Osteocyte (in vitro differentiated cells): ENCODE results near the gene OR8K5. TPM values are rescaled to one million over a fixed set of nuclear protein-coding genes. Genes with fewer than 3 reads are reported as not detected.

ENCODE experiments used
- DNase-seq: peaks from one replicate; pipeline ENCODE4 v3.0.0; 2021; ENCODE audit warnings: mixed read lengths; ENCODE audit not compliant: unreplicated experiment; ENCODE audit errors: extremely low spot score
- H3K27ac Mint-ChIP-seq: one replicate; pipeline ENCODE4 v1.8.0; 2021; ENCODE audit warnings: mild to moderate bottlenecking, mixed read lengths; ENCODE audit not compliant: unreplicated experiment
- H3K27me3 Mint-ChIP-seq: one replicate; pipeline ENCODE4 v1.8.0; 2021; ENCODE audit warnings: mixed read lengths; ENCODE audit not compliant: unreplicated experiment
- H3K36me3 Mint-ChIP-seq: one replicate; pipeline ENCODE4 v1.8.0; 2021; ENCODE audit warnings: mixed read lengths; ENCODE audit not compliant: unreplicated experiment
- H3K4me1 Mint-ChIP-seq: one replicate; pipeline ENCODE4 v1.8.0; 2021; ENCODE audit warnings: mixed read lengths; ENCODE audit not compliant: unreplicated experiment
- H3K4me3 Mint-ChIP-seq: one replicate; pipeline ENCODE4 v1.8.0; 2021; ENCODE audit warnings: mild to moderate bottlenecking, moderate library complexity, mixed read lengths; ENCODE audit not compliant: unreplicated experiment
- H3K9me3 Mint-ChIP-seq: one replicate; pipeline ENCODE4 v1.8.0; 2021; ENCODE audit warnings: mixed read lengths; ENCODE audit not compliant: unreplicated experiment
- total RNA-seq: library from RNA; stranded (reverse); gene quantifications from 2 replicates; pipeline ENCODE4 v1.2.1, GENCODE V29; 2021
- TF ChIP-seq, protein P1 (sequence below): fragments of 200-600 bp; sonication (generic); IDR thresholded peaks from 2 replicates; pipeline ENCODE4 v1.5.0; 2021; ENCODE audit warnings: antibody characterized with exemption, mild to moderate bottlenecking, moderate library complexity

The OR8K5 gene
- total RNA-seq, 1 donor from 2014 or later, result not detected

DNA sequence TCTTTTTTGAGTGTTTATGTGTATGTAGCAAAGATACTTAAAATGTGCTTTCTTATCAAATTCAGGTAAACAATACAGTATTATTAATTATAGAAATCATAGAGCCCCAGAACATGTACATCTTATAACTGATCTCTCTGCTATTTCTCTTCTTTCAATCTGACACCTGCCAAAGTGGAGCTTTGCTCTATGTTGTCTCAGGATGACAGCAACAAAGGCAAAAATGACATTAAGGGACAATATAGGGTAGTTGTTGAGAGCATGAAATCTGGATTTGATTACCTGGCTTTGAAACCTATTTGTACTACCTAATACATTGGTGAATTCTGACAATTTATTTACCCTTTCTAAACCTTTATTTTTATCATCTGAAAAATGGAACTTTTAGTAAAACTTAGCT lies 23.3 kb upstream of the OR8K5 start:
- Mint-ChIP-seq H3K36me3 (no peaks in the 10 kb centered on the region), H3K27ac (no peak overlapping the region), H3K4me3 (no peak overlapping the region), H3K27me3 (no peaks in the 10 kb centered on the region), H3K9me3 (peaks cover 29% of the 10 kb centered on the region), H3K4me1 (no peaks in the 10 kb centered on the region)
- DNase-seq, result no peak
- TF ChIP-seq, protein P1, sequence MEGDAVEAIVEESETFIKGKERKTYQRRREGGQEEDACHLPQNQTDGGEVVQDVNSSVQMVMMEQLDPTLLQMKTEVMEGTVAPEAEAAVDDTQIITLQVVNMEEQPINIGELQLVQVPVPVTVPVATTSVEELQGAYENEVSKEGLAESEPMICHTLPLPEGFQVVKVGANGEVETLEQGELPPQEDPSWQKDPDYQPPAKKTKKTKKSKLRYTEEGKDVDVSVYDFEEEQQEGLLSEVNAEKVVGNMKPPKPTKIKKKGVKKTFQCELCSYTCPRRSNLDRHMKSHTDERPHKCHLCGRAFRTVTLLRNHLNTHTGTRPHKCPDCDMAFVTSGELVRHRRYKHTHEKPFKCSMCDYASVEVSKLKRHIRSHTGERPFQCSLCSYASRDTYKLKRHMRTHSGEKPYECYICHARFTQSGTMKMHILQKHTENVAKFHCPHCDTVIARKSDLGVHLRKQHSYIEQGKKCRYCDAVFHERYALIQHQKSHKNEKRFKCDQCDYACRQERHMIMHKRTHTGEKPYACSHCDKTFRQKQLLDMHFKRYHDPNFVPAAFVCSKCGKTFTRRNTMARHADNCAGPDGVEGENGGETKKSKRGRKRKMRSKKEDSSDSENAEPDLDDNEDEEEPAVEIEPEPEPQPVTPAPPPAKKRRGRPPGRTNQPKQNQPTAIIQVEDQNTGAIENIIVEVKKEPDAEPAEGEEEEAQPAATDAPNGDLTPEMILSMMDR, result no peak

DNA sequence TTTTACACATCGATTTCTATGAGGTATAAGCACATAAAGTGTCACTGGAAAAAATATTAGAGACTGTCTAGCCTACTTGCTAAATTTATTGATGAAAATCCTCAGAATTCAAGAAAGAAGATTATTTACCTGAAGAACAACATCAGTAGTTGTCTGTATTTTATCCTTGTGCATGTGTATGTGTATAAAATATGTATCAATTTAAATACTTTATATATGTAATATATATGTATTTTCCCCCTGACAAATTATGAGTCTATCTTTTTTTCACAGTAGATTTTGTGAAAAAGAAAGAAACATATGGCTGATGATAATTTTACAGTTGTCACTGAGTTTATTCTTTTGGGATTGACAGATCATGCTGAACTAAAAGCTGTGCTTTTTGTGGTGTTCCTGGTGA lies 16.2 kb upstream of the OR8K5 start, which contains the start of gene OR5J2:
Gene OR5J2 (plus strand): TSS at position 301 of the 400 bp plus-strand sequence. CDS start 0 bp downstream, at position 301.
- DNase-seq, result no peak
- no peak within 1 kb of the TSS for H3K27ac Mint-ChIP-seq
- no peaks in the 10 kb centered on the region for H3K36me3 Mint-ChIP-seq
- H3K4me1 Mint-ChIP-seq, result no peaks in the 10 kb centered on the region
- no peaks in the 10 kb centered on the region for H3K27me3 Mint-ChIP-seq
- TF ChIP-seq, protein P1, result no peak
- peaks cover 14% of the 10 kb centered on the region for H3K9me3 Mint-ChIP-seq
- H3K4me3 Mint-ChIP-seq, result no peak within 1 kb of the TSS

DNA sequence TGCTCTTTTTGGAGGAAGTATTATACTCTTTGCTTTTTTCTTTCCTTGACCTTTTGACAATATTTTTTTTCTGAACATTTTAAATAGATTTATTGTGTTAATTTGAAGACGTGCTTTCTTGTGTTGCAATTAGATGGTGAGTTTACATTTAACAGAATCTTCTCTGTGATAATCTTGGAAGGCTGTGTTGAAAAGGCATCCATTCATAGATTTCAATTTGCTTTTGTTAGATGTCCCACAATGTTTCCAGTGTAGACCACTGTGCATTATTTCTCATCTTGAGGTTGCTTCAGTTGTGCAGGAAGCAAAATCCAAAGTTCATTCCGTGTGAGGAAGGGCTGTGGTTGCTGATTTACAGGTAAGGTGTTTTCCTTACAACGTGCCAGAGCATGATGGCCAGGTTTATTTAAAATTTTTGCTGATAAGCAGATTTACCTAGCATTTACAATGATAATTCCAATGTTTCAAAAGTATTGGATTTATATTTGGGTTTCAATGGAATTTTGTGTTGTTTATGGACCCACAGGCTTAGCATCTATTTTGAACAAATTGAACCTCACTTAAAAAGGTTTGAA lies 12.2 kb upstream of the OR8K5 start:
- H3K27ac Mint-ChIP-seq, result no peak overlapping the region
- H3K36me3 Mint-ChIP-seq, result no peaks in the 10 kb centered on the region
- H3K27me3 Mint-ChIP-seq, result no peaks in the 10 kb centered on the region
- no peaks in the 10 kb centered on the region for H3K4me1 Mint-ChIP-seq
- no peak for DNase-seq
- peaks cover 8% of the 10 kb centered on the region for H3K9me3 Mint-ChIP-seq
- no peak overlapping the region for H3K4me3 Mint-ChIP-seq
- TF ChIP-seq, protein P1, result no peak

DNA sequence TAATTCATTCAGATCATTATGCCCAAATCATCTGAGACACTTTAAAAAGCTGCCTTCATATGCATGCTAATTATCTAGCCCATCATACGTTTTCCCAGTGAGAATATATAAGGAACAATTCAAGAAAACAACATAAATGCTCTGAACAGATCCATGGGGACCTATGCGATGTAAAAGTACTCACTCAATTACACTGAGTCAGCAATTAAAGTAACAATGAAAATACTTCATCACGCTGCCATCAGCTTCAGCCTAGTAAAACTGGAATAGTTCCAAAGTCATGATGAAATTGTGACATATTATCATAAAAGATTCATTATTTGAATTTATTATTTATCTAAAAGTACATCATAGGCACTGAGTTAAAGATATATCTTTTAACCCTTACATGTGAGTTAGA lies 3.7 kb upstream of the OR8K5 start:
- H3K4me1 Mint-ChIP-seq, result no peaks in the 10 kb centered on the region
- H3K27ac Mint-ChIP-seq, result no peak overlapping the region
- H3K4me3 Mint-ChIP-seq, result no peak overlapping the region
- H3K27me3 Mint-ChIP-seq, result no peaks in the 10 kb centered on the region
- H3K36me3 Mint-ChIP-seq, result no peaks in the 10 kb centered on the region
- peaks cover 29% of the 10 kb centered on the region for H3K9me3 Mint-ChIP-seq
- TF ChIP-seq, protein P1, result no peak
- no peak for DNase-seq

DNA sequence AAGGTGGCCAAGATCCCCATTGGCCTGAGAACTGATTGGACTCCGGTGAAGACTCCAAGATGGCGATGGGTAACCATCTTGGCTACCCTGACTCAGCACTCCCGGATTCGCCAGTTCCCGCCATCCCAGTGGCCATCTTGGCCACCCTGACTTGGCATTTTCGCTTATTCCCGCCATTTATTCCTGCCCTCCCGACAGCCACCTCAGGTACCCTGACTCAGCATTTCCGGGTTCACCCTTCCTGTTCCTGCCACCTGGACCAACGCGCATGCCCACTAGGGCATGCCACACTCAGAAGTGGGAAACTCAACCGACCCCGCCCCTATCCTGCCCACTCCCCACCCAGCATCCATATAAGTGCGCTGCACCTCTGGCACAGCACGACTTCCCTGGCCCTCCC lies 7.8 kb downstream of the OR8K5 start:
- no peaks in the 10 kb centered on the region for H3K27me3 Mint-ChIP-seq
- no peak overlapping the region for H3K4me3 Mint-ChIP-seq
- peaks cover 53% of the 10 kb centered on the region for H3K9me3 Mint-ChIP-seq
- no peak overlapping the region for H3K27ac Mint-ChIP-seq
- TF ChIP-seq, protein P1, result no peak
- DNase-seq, result no peak
- no peaks in the 10 kb centered on the region for H3K36me3 Mint-ChIP-seq
- no peaks in the 10 kb centered on the region for H3K4me1 Mint-ChIP-seq
